Stimulated activated effector memory CD8-positive, alpha-beta T cell treated with anti-CD3 and anti-CD28 coated beads, Interleukin-12 subunit alpha, Interleukin-12 subunit beta, amount 100 ng/mL, for 72 hours (primary cell): Measurements from ENCODE around the gene PLA2G2C.
"Not testable (repeated sequence)": the region's sequence is repeated elsewhere in the genome, so short reads cannot be mapped to it uniquely, and the experiment has no call there.

ENCODE experiments used
- ATAC-seq: fragments of 150-1000 bp; cut with Tn5 transposase; 2 replicates; pipeline ENCODE4 v1.10.0; 2021
- DNase-seq, 2 donors: peaks; one replicate each; pipeline ENCODE4 v3.0.0; 2021 to 2022; ENCODE audit warnings: low spot score in 2 of 2
- H3K27ac Mint-ChIP-seq: one replicate; pipeline ENCODE4 v1.8.0; 2022; ENCODE audit warnings: mild to moderate bottlenecking, mixed read lengths
- H3K36me3 Mint-ChIP-seq: one replicate; pipeline ENCODE4 v1.8.0; 2022; ENCODE audit warnings: mild to moderate bottlenecking, mixed read lengths
- H3K4me1 Mint-ChIP-seq: one replicate; pipeline ENCODE4 v1.8.0; 2022; ENCODE audit warnings: mixed read lengths
- H3K4me3 Mint-ChIP-seq: one replicate; pipeline ENCODE4 v1.8.0; 2022; ENCODE audit warnings: mild to moderate bottlenecking, mixed read lengths
- H3K9me3 Mint-ChIP-seq: one replicate; pipeline ENCODE4 v1.8.0; 2022; ENCODE audit warnings: mixed read lengths

PLA2G2C gene

GRCh38 chr1:20142001-20142710, 44.2 kb downstream of the PLA2G2C start:
- Mint-ChIP-seq H3K27ac (no peak overlapping the region), H3K4me3 (no peak overlapping the region), H3K4me1 (no peaks in the 10 kb centered on the region), H3K36me3 (no peaks in the 10 kb centered on the region), H3K9me3 (no peaks in the 10 kb centered on the region)
- no peak for ATAC-seq
- no peak for DNase-seq

GRCh38 chr1:20141466-20141865, 44.9 kb downstream of the PLA2G2C start:
- ATAC-seq: no peak
- no peaks in the 10 kb centered on the region for H3K9me3 Mint-ChIP-seq
- no peaks in the 10 kb centered on the region for H3K4me1 Mint-ChIP-seq
- DNase-seq: no peak
- no peak overlapping the region for H3K27ac Mint-ChIP-seq
- no peak overlapping the region for H3K4me3 Mint-ChIP-seq
- H3K36me3 Mint-ChIP-seq: no peaks in the 10 kb centered on the region

- no peak overlapping the region for H3K4me3 Mint-ChIP-seq
- no peaks in the 10 kb centered on the region for H3K9me3 Mint-ChIP-seq
- H3K4me1 Mint-ChIP-seq: no peaks in the 10 kb centered on the region
- DNase-seq (no peak), ATAC-seq (no peak)
- no peaks in the 10 kb centered on the region for H3K36me3 Mint-ChIP-seq
- no peak overlapping the region for H3K27ac Mint-ChIP-seq
Observed at GRCh38 chr1:20141001-20141400, 45.3 kb downstream of the PLA2G2C start.

- Mint-ChIP-seq H3K27ac (no peak overlapping the region), H3K9me3 (no peaks in the 10 kb centered on the region), H3K36me3 (no peaks in the 10 kb centered on the region), H3K4me3 (no peak overlapping the region), H3K4me1 (no peaks in the 10 kb centered on the region)
- ATAC-seq (no peak), DNase-seq (no peak)
Observed at GRCh38 chr1:20139776-20140612, 46.3 kb downstream of the PLA2G2C start.

- no peaks in the 10 kb centered on the region for H3K9me3 Mint-ChIP-seq
- H3K4me3 Mint-ChIP-seq: no peak within 1 kb of the TSS
- no peak for DNase-seq
- ATAC-seq: peak; percentile 19
- no peaks in the 10 kb centered on the region for H3K4me1 Mint-ChIP-seq
- no peak within 1 kb of the TSS for H3K27ac Mint-ChIP-seq
- H3K36me3 Mint-ChIP-seq: no peaks in the 10 kb centered on the region
Observed at GRCh38 chr1:20138961-20139550, 47.3 kb downstream of the PLA2G2C start, which contains the start of gene PLA2G2F. PLA2G2F (plus strand) TSS chr1:20139323; CDS start chr1:20139428, 105 bp downstream.

GRCh38 chr1:20138346-20138745, 48.0 kb downstream of the PLA2G2C start:
- no peaks in the 10 kb centered on the region for H3K4me1 Mint-ChIP-seq
- DNase-seq (no peak), ATAC-seq (no peak)
- no peak overlapping the region for H3K4me3 Mint-ChIP-seq
- no peaks in the 10 kb centered on the region for H3K36me3 Mint-ChIP-seq
- H3K9me3 Mint-ChIP-seq: no peaks in the 10 kb centered on the region
- H3K27ac Mint-ChIP-seq: no peak overlapping the region

- Mint-ChIP-seq H3K4me3 (no peak overlapping the region), H3K36me3 (no peaks in the 10 kb centered on the region)
Observed at GRCh38 chr1:20137604-20138003, 48.7 kb downstream of the PLA2G2C start.

GRCh38 chr1:20137055-20137454, 49.3 kb downstream of the PLA2G2C start:
- Mint-ChIP-seq H3K4me3 (no peak overlapping the region), H3K4me1 (no peaks in the 10 kb centered on the region), H3K9me3 (no peaks in the 10 kb centered on the region), H3K36me3 (peaks cover 3% of the 10 kb centered on the region), H3K27ac (no peak overlapping the region)
- DNase-seq (no peak), ATAC-seq (no peak)

More at GRCh38 chr1:20137604-20138003, 48.7 kb downstream of the PLA2G2C start:
- DNase-seq (no peak), ATAC-seq (no peak)
- Mint-ChIP-seq H3K4me1 (no peaks in the 10 kb centered on the region), H3K9me3 (no peaks in the 10 kb centered on the region), H3K27ac (no peak overlapping the region)

- H3K36me3 Mint-ChIP-seq: peaks cover 5% of the 10 kb centered on the region
- no peak overlapping the region for H3K4me3 Mint-ChIP-seq
- H3K27ac Mint-ChIP-seq: no peak overlapping the region
- ATAC-seq (no peak), DNase-seq (no peak)
- H3K4me1 Mint-ChIP-seq: no peaks in the 10 kb centered on the region
- H3K9me3 Mint-ChIP-seq: no peaks in the 10 kb centered on the region
Observed at GRCh38 chr1:20136249-20136648, 50.1 kb downstream of the PLA2G2C start.

GRCh38 chr1:20134995-20135394, 51.3 kb downstream of the PLA2G2C start:
- H3K4me1 Mint-ChIP-seq: no peaks in the 10 kb centered on the region
- no peak for ATAC-seq
- peaks cover 5% of the 10 kb centered on the region for H3K36me3 Mint-ChIP-seq
- H3K27ac Mint-ChIP-seq: no peak overlapping the region
- H3K4me3 Mint-ChIP-seq: no peak overlapping the region
- no peaks in the 10 kb centered on the region for H3K9me3 Mint-ChIP-seq
- no peak for DNase-seq

GRCh38 chr1:20130518-20130917, 55.8 kb downstream of the PLA2G2C start:
- not testable (repeated sequence) for DNase-seq, H3K27ac Mint-ChIP-seq

GRCh38 chr1:20126806-20127440, 59.4 kb downstream of the PLA2G2C start:
- no peak for DNase-seq
- Mint-ChIP-seq H3K9me3 (no peaks in the 10 kb centered on the region), H3K36me3 (peaks cover under 1% of the 10 kb centered on the region), H3K27ac (no peak overlapping the region), H3K4me1 (peaks cover 20% of the 10 kb centered on the region), H3K4me3 (no peak overlapping the region)
- ATAC-seq: no peak

More at GRCh38 chr1:20130518-20130917, 55.8 kb downstream of the PLA2G2C start:
- not testable (repeated sequence) for H3K36me3 Mint-ChIP-seq, ATAC-seq, H3K9me3 Mint-ChIP-seq, H3K4me3 Mint-ChIP-seq
- peaks cover 11% of the 10 kb centered on the region for H3K4me1 Mint-ChIP-seq

- Mint-ChIP-seq H3K36me3 (no peaks in the 10 kb centered on the region), H3K27ac (no peak overlapping the region), H3K4me1 (peaks cover 20% of the 10 kb centered on the region), H3K4me3 (no peak overlapping the region), H3K9me3 (no peaks in the 10 kb centered on the region)
- DNase-seq (no peak), ATAC-seq (peak; percentile 56)
Observed at GRCh38 chr1:20126041-20126805, 60.1 kb downstream of the PLA2G2C start.

GRCh38 chr1:20125100-20125499, 61.2 kb downstream of the PLA2G2C start:
- no peaks in the 10 kb centered on the region for H3K36me3 Mint-ChIP-seq
- H3K27ac Mint-ChIP-seq: no peak overlapping the region
- ATAC-seq (peak; percentile 5), DNase-seq (no peak)
- peaks cover 22% of the 10 kb centered on the region for H3K4me1 Mint-ChIP-seq
- no peaks in the 10 kb centered on the region for H3K9me3 Mint-ChIP-seq
- no peak overlapping the region for H3K4me3 Mint-ChIP-seq
